ENCODE measurements around the gene SKI.

SKI gene

GRCh38 chr1:2232916-2233438, 4.9 kb downstream of the SKI start:
- TF ChIP-seq CTCF (IDR thresholded peaks at IDR 0.05; ENCODE audit: borderline replicate concordance, insufficient read depth, low read depth, low read length) = no peak
- no peak overlapping the region for H3K4me3 ChIP-seq (ENCODE audit: low read depth, low read length)

- no peak overlapping the region for H3K4me3 ChIP-seq (ENCODE audit: low read depth, low read length)
- no peak for TF ChIP-seq CTCF (IDR thresholded peaks at IDR 0.05; ENCODE audit: borderline replicate concordance, insufficient read depth, low read depth, low read length)
These were observed 5.3 kb downstream of the SKI start for GRCh38 chr1:2233468-2233867.

DNA sequence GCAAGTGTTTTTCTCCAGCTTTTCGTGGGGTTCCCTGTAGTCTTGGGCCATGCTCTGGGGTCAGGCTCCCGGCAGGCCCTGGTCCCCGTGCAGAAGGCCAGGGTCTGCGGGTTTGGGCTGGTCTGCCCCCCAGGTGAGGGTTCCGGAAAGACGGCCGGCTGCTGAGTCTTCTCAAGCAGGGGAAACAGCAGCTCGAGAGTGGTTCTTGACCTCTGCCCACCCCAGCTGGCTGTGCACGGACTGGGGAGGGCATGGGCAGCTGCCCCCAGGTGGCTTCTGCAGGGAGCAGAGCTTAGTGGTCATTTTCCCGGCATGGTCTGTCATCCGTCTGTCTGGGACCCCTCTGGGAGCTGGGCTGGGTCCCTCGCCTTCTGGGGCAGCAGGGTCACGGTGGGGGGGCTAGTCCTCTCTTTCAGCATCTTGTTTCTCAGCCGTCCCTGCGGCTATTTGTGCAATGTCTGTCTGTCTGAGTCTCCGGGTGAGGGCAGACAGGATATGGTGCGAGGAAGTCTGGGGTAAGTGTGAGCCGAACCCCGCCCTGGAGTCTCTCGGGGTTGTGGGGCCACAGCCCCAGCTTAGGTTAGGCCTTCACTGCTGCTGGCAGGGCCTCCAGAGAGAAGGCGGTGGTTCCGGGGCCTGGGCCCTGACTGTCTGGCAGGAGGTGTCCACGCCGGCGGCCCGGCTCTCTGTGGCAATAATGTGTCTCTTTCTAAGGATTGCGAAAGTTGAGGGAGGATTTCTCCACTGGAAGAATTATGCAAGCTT, 6.1 kb downstream of the SKI start:
- no peak for TF ChIP-seq CTCF (IDR thresholded peaks at IDR 0.05; ENCODE audit: borderline replicate concordance, insufficient read depth, low read depth, low read length)
- H3K4me3 ChIP-seq (ENCODE audit: low read depth, low read length) = no peak overlapping the region

DNA sequence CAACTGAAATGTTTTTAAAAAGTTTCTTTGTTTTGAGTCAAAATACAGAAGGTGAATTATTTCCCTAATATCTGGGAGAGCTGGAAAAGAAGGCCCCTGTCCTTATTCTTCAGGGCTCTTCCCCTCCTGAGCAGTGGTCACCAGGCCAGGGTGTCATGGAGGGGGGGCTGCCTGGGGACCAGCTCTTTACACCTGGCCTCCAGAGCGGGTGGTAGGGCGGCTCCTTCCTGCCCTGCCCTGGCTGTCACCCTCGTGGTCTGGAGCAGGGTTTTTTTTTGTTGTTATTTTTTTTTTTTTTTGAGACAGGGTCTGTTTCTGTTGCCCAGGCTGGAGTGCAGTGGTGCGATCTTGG, 6.6 kb downstream of the SKI start:
- H3K4me3 ChIP-seq (ENCODE audit: low read depth, low read length) = no peak overlapping the region
- no peak for TF ChIP-seq CTCF (IDR thresholded peaks at IDR 0.05; ENCODE audit: borderline replicate concordance, insufficient read depth, low read depth, low read length)

DNA sequence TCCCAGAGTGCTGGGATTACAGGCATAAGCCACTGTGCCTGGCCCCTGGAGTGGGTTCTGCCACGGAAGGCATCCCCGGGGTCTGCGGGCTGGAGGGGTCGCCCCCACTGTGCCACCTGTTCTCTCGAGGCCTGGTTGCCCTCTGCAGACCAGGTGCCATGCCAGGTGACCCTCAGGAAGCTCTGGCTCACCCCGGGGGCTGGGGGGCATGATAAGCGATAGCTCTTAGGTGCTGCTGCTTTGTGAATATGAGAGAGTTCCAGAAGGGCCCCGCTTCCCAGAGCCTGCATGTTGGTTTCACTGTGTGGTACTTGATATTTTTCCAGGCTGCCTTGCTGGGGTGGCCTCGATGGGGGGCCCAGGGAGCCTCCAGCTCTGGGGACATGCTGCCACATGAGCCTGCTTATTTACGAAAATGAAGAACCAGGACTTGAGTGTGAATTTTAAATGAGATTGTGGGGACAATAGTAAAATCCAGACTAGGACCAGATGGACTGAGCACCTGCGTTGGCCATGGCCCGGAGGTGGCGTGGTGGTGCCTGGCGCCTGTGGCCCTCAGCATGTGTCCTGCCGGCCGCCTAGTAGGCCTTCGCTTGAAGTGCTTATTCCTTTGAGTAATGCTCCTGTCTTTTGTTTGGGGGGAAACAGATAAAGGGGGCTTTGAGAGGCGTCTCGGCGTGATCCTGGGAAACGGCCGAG, 7.3 kb downstream of the SKI start:
- TF ChIP-seq CTCF (IDR thresholded peaks at IDR 0.05; ENCODE audit: borderline replicate concordance, insufficient read depth, low read depth, low read length) = no peak

GRCh38 chr1:2236695-2237677, 8.9 kb downstream of the SKI start:
- TF ChIP-seq CTCF (IDR thresholded peaks at IDR 0.05; ENCODE audit: borderline replicate concordance, insufficient read depth, low read depth, low read length) = no peak
- H3K4me3 ChIP-seq (ENCODE audit: low read depth, low read length) = no peak overlapping the region

More for the DNA sequence above, 7.3 kb downstream of the SKI start:
- H3K4me3 ChIP-seq (ENCODE audit: low read depth, low read length) = no peak overlapping the region

Measured in GM12875 (cell line).